GM19467 (cell line): ENCODE measurements around the gene LPO.

Experiments
- ATAC-seq: cut with Tn5 transposase; IDR thresholded peaks from one replicate; pipeline ENCODE4 v1.9.1; 2021; ENCODE audit warnings: mild to moderate bottlenecking, moderate library complexity; ENCODE audit not compliant: unreplicated experiment

The LPO gene

DNA sequence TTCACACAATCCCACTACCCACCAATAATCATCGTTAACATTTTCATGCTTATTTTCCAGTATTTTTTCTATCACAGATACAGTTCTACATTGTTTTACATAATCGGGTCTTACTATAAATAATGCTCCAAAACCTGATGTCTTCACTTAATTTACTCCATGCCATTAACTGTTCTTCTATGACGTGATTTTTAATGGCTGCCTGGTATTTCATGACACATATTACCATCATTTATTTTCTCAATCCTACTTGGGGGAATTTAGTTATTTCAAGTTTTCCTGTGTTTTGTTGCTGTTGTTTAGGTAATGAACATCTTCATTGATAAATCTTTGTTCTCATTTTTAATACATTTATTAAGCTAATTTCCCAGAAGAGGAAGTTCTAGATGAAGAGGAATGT is 14.7 kb downstream of the LPO start:
- no peak for ATAC-seq

DNA sequence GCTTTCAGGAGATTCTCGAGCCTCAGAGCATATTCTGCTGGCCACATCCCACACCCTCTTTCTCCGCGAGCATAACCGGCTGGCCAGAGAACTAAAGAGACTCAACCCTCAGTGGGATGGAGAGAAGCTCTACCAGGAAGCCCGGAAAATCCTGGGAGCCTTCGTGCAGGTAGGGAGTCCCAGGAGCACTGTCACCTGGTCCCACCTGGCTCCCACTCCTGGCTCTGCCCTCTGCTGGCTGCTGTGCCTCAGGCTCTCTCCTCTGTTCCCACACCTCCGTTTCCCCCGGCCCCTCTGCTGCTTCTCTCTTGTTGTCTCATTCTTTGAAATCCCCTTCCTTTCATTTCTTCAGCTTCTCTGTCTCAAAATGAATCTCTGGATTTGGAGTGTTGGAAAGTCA is 16.4 kb downstream of the LPO start:
- ATAC-seq = no peak

DNA sequence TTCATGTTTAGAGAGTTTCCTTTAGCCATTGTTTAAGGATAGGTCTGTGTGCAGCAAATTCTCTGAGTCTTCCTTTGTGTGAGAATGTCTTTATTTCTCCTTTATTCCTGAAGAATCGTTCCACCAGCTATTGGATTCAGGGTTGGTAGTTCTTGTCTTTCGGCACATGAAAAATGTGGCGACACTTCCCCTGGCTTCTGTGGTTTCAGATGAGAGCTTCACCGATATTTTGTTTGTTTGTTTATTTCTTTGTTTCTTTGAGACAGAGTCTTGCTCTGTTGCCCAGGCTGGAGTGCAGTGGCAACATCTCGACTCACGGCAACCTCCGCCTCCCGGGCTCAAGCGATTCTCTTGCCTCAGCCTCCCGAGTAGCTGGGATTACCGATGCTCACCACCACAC is 23.8 kb downstream of the LPO start:
- no peak for ATAC-seq

DNA sequence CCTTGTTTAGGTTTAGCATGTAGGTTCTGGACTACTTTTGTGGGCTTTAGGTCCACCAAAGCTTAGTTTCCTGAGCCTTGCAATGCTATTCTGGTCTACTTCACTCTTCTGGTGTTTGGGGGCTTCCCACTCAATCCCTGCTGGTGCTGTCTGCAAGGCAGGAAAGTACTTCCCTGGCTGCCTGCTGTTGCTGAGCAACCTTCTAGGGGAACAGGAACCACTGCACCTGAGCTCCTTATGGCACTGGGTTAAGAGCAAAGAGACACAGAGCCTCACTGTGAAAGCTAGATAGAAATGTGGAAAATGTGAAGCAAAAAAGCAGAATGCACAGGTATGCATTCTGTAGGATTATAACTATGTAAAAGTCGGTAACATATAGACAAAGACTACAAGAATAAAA is 25.4 kb downstream of the LPO start:
- ATAC-seq = no peak

DNA sequence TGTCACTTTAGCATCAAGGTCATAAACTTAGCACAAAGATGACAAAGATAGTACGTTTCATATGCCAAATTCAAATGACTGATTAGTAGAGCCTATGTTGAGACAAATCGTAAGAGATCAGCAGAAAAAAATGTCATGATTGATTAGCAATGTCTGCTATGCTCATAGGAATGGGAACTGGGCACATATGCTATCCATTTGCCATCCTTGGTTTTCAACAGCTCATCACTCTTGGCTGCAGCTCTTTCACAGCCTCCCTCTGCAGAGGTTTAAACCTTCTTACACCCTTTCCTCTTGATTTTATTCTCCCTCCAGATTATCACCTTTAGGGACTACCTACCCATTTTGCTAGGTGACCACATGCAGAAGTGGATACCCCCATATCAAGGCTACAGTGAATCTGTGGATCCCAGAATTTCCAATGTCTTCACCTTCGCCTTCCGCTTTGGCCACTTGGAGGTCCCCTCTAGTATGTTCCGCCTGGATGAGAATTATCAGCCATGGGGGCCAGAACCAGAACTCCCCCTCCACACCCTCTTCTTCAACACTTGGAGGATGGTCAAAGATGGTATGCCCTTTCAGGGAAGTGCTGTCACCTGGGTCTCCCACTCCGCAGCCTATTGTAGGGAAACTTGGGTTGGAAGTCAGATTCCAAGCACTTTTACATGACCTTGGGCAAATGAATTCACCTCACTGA is 26.2 kb downstream of the LPO start:
- no peak for ATAC-seq

DNA sequence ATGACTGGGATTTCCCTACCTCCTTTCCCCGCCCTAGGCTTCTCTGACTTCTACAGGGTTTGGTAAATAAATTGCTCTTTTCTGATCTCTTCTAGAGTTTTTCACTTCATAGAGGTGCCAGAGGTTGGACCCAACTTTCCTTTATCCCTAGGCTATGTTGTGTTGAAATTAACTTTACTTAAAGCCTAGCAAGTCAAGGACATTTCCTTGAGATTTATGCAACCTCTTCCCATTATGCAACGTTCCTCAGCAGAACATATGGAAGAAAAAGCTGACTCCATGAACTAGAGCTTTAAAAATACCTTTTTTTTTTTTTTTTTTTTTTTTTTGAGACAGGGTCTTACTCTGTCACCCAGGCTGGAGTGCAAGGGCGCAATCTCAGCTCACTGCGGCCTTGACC is 26.9 kb downstream of the LPO start:
- no peak for ATAC-seq

DNA sequence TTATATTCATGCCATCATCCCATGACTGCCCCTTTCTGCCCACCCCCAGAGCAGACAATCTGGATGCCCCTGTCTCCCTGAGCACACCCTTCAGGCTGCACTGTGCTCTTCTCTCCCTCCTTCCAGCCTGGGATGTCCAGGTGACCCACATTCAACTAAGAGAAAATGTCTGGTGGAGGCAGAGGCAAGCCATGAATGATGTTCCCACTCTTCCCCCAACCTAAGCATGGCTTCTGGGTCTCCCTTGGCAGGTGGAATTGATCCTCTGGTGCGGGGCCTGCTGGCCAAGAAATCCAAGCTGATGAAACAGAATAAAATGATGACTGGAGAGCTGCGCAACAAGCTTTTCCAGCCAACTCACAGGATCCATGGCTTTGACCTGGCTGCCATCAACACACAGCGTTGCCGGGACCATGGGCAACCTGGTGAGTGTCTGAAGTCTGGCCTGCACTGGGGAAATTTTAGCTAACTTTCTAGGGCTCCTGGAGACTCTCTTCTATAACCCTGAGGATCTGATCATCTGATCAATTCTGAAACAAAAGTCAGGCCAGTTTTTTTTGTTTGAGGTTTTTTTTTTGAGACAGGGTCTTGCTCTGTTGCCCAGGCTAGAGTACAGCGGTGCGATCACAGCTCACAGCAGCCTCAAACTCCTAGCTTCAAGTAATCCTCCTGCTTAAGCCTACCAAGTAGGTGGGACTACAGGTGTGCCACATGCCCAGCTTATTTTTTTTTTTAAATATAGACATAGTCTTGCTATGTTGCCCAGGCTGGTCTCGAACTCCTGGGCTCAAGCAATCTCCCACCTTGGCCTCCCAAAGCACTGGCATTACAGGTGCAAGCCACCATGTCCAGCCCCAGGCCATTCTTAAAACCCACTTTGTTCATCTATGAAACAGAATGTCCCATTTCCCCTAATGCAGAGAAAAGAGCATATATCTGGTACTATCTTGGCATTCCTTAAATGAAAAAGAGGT is 27.8 kb downstream of the LPO start:
- ATAC-seq = no peak

DNA sequence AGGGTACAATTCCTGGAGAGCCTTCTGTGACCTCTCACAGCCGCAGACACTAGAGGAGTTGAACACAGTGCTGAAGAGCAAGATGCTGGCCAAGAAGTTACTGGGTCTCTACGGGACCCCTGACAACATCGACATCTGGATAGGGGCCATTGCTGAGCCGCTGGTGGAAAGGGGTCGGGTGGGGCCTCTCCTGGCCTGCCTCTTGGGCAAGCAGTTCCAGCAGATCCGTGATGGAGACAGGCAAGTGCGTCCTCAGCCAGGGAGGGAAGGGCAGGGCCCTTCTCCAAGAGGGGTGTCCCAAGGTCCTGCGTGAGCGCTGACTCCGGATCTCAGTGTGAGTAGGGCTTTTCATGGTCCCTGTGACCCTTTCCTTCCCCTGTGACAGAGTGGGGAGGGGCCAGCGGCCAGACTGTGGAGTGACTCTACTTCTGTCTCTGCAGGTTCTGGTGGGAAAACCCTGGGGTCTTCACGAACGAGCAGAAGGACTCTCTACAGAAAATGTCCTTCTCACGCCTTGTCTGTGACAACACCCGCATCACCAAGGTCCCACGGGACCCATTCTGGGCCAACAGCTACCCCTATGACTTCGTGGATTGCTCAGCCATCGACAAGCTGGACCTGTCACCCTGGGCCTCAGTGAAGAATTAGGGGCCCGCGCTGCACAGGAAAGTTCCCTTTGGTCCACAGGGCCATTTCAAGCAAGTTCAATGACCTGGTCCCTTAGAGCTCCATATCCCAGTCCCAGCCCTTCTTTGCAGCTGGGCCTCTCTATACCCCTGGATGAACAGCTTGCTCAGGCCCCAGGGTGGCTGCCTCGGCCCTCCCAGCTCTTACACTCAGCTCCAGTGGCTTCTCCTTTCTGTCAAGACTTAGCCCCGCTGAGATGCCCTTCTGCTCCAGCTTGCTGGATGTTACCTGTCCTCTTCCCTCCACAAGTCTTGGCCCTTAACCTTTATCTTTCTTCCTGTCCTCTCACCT is 29.3 kb downstream of the LPO start:
- no peak for ATAC-seq

DNA sequence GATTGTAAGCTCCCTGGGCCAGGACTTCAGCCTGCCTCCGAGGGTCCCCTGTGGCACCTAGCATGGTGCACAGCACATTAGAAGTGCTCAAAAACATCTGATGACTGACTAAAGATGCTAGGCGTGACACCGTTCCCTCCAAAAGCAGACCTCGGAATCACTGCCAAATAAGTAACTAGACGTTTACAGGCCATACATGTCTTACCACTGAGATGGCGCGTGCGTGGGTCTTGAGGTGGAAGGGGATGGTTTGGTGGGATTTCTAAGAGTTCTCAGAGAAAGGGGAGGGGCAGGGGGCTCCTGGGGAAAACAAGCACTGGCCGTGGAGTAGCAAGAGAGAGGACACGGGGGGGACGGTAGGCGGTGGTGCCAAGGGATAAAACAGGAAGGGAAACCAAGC is 29.9 kb downstream of the LPO start:
- no peak for ATAC-seq

DNA sequence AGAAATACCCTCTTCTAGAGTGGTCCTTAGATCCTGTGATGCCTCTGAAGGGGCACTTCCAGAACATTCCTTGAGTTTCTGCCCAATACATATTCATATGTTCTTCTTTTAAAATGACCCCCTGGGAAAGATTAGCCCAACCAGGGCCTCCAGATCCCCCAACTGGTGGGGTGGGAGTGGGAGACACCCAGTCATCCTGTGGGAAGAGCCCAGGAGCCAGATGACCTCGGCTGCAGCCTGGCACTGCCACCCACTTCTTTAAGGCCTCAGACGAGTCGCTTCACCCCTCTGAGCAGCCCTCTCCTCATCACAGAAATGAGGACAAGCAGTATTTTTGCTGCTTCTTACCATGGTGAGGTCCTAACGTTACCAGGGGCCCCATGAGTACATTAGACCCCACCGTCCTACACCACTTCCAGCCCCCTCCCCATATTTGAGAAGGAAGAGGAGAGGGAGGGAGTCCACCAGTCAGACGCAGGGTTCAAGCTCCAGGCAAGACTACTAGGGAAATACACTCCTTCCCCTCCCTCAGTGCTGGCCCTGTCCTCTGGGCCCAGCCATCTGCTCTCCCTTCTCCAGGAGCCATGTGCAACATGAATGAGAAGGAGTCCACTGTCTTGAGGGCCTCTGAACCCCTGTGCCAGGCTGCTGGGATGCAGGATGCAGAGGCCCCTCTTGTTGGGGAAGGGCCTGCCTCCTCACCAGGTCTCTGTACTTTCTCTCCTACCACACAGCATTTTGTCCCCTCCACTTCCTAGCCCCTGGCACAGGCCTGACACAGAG is 30.6 kb downstream of the LPO start:
- no peak for ATAC-seq

DNA sequence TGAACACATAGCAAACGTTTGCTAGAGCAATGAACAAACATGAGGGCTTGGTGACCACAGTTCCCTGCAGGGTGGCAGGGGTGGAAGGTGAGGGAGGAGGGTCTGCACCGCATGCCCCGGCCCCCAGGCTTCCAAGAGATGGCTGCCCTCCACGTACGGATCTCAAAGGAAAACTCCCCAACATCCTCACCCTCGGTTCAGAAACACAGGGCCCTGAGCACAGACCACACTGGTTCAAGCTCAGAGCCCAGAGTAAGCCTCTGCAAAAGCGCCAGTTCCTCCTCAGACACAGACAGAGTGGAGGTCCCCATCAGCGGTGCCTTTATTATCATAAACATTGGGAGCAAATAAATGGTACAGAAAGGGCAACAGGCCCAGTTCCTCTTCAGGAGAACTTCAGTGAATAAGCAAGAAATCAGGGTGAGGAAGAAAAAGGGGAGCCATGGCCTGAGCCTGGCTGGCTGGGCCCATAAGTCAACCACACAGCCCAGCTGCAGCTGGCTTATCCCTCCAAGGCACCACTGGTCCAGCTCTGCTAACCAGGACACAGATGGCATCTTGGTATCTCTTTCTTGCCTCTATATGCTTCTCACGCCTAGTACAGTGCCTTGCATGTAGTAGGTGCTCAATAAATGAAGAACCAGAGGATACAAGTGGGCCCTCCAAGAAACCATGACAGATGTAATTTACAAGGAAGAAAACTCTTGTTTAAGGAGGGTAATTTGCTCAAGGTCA is 31.3 kb downstream of the LPO start:
- no peak for ATAC-seq

DNA sequence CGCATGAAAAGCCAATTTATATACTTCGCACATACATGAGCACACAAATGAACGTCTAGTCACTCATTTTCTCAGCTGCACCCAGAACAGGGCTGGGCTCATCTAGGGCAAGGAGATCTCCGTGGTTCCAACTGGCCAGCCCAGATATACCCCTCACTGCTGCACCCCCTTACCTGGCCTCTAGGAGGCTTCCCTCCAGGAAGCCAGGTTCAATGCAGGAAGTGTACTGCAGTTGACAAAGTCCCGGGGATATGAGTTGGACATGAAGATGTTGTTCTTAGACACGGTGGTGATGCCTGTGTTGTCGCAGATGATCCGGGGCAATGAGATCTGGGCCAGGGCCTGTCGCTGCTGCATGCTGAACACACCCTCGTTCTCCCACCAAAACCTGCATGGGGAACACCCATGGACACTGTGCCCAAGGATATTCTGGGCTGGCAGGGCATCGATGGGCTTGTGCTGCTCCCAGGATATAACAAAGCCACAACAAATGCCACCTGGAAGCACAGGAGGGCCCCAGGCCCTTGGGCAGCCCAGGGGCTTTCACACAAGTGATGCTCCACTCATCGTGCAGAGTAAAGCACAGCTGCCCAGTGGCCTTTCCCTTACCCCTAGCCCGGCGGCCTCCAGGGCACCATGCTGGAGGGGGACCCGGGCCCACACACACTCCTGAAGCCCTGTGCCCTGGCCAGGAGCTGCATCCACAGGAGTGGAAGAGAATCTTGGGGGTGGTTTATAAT is 32.3 kb downstream of the LPO start:
- ATAC-seq = no peak

DNA sequence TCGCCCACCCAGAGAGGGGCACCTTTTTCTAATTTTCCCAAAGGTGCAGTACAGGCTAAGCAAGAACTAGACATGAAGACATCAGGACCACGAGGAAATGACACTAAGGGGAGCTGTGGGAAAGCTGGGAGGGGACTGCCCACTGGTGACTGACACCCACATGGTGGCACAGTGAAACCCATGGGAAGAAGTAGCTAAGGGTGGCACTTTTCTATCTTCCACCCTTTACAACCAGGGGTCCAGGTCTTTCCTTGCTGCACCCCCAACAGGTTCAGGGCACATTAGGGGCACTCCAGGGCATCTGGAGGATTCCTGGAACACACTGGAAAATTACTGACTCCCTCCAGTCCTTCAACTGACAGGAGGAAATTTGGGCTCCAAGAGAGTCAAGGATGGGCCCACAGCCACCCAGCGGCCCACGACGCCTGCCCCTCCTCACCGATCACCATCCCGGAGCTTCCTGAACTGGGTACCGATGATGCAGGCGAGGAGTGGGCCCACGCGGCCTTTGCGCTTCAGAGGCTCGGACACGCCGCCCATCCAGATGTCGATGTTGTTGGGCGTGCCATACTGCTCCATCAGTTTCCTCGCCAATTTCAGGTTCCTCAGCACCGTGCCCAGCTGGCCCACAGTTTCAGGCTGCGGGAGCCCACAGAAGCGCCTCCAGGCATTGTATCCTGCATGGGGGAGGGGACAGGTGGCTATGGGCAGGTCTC is 33.0 kb downstream of the LPO start:
- ATAC-seq = no peak

DNA sequence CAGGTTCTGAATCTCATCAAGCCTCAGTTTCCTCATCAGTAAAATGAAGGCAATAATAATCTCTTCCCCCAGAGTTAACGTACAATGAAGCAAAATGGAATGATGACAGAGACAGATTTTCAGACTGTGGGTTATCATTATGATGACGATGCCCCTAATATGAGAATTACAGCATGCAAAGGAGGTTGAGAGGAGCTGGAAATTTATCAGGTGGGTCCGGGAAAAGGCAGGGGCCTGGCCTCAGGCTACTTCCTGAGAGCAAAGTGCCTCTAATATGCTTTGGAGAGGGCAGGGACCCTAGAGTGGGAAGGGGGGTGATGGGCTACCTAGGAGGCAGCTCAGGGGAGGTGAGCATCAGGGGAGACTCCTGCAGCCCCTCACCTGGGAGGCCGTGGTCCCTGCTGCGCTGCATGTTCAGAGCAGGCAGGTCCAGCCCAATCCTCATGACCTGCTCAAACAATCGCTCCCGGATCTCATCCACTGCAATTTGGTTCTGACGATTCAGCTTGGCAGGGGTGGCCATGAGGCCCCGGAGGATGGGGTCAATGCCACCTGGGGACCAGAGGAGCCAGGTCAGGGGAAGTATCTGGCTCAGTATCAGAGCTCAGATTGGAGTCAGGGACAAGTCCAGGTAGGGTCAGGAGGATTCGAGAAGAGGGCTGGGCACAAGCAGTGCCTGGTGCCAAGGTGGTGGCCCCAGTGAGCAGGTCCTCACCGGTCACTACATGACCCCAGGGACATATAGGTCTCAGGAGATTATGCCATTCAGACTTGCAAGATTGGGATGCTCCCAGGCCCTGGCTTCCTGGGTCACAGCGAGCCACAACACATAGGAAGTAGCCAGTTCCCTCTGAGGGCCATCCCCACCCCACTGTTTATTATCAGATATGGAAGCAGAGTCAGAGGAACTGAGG is 34.2 kb downstream of the LPO start:
- ATAC-seq = no peak

DNA sequence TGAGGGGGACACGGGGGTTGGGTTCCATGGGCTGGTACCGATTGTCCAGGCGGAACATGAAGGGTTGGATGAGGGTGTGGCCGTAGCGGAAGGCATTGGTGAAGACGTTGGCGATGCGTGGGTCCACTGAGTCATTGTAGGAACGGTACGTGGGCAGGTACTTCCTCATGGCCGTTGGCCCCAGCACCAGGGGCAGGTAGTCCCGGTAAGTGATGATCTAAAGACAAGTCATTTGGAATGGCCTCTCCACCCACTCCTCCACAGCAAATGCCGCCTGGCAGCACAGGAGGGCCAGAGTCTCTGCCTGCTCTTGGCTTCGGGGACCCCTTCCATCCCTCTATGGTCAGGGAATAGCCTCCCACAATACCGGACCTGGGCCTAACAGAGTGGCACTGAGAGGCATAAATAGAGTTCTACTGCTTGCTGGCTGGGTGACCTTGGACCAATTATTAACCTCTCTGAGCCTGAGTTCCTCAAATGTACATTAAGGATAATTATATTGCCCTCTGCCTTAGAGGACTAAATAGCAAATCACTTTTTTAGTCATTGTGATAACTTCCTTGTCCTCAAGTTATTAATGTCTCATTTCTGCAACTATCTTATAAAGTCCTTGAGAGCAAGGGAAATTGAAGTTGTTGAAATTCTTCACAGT is 35.2 kb downstream of the LPO start:
- ATAC-seq = no peak

DNA sequence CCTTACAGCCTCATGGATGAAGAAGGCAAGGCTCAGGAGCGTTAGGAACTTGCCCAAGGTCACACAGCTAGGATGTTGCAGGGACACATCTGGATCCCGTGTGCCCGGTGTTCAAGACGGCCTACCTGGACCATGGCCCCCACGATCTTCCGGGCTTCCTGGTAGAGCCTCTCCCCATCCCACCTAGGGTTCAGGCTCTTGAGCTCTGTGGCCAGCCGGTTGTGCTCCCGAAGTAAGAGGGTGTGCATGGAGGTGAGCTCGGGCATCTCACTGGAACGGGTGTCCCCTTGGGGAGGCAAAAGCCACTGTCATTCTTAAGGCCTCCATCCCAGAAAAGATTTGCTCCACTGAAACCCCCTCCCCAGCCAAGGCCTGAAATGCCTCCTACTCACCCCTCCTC is 37.0 kb downstream of the LPO start:
- no peak for ATAC-seq

DNA sequence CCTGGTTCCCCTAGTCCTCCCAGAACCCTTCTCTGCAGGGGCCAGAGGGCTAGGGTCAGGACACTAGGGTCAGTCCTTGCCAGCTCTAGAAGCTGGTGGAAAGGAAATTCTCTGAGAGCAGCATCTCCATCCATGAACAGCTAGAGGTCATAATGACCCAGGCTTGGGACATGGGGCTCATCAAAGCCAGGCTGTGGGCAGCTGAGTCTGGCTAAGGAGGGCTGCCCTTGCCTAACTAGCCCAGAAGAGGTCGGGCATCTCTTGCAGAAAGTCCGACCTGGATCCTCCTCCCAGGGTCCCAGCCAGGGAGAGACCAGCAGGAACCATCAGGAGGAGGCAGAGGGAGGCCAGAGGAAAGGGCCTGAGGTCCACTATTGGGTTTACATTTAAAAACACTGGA is 38.0 kb downstream of the LPO start:
- no peak for ATAC-seq
